CD4-positive, alpha-beta T cell treated with Interleukin-4 for 4 hours (primary cell): Measurements from ENCODE around the gene DLG2.

Experiments used
- DNase-seq: peaks from one replicate; pipeline ENCODE4 v3.0.0-alpha.2; 2020

The DLG2 gene

DNA sequence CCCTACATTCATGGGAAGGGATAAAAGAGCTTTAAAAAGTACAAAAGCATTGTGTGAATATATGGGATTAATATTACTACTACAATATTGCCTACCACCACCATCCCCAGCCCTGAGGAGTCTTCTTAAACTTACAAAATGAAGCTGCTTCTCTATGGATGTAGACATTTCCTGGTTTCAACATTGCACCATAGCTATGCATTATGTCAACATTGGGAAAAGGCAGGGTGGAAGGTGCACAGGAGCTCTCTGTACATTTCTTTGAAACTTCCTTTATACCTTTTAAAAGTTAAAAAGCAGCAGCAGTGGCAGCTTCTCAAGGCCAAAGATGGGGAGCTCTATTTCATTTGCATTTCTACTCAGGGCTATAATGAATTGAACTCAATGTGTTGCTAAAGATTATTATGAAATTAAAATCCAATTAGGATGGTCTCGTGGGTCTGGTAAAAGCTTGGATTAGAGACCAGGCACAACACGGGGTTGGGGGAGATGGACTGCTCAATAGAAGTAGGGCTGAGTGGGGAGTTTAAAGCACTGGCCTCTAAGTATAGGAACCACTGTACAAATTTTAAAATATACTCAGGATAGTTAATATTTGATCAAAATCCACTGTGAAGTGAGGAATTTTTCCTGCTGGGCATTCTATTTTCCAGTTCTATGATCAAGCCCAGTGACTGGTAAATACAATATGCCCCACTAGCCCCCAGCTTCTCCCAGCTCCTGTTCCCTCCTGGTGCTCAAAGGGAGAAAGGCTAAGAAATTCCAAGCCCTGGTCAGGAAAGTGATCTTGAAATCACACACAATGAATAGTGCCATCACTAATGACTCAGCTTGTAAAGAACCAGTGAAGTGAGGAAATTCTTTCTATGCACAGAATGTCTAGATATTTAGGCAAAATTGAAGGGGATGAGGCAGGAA, 1978.3 kb downstream of the DLG2 start:
- no peak for DNase-seq

DNA sequence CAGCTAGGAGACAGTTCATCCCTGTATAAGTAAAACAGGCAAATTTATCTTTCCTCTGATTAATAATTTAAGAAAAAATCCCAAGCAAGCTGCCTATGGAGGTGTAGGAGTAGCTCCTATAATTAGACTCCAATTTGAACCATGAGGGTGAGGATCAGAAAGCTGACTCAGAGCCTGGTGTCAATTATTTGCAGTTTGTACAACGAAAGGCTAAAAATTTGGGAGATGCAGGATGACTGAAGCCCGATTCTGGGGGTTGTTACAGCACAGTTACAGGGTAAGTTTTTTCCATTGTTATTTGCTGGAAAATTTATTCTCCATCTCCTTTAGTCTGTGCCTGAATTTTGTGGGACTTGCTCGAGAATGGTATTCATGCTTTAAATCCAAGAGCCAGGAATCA, 1981.6 kb downstream of the DLG2 start:
- DNase-seq: no peak

DNA sequence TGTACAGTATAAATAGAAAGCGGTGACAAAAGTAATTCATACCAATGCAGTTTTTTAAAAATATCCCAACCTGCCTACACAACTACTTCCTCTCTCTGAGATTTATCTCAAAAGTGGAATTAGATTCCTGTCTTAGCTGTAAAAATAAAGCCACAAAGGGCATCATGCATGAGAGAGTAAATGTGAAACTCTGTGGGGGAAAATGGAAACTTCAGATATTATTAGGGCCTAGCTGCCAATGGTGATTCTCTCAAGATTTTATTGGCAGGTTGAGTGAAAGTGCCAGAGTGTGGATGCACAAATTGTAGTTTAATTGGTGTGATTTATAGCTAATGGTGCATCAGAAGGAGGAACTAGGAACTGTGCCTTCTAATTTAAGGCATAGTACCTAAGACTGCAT, 1984.0 kb downstream of the DLG2 start:
- no peak for DNase-seq

DNA sequence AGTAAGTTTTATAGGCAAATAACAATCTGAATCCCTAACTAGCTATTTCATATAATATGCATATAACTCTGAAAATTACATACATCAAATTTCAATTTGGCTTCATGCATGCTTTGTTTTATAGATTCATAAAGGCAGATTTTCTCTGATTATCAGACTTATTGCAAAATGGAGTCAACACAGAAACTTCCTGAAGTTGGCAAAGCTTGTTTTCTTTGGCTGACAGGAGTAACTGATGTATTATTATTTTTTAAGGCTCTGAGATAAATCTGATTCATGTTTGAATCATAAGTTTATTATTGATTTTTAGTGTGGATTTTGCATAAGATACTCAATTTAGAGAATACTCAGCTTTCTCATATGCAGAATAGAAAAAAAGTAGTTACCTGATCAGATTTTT, 1984.6 kb downstream of the DLG2 start:
- DNase-seq: no peak

DNA sequence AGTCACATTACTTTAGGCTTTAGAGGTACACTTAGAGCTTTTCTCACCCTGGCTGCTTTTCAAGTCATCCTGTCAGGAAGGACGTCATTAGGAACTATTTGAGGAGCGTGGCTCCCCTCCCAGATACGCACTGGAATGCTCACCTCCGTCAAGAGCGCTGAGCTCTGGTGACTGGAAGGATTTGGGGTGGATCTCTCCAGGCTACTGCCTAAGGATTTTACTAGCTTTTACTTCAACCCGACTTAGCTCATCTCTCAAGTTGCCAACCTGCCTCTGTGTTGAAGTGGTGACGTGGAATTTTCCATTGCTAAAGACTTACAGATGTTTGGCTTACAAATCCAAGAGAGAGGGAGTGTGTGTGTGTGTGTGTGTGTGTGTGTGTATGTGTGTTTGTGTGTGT, 1985.6 kb downstream of the DLG2 start:
- DNase-seq: no peak

DNA sequence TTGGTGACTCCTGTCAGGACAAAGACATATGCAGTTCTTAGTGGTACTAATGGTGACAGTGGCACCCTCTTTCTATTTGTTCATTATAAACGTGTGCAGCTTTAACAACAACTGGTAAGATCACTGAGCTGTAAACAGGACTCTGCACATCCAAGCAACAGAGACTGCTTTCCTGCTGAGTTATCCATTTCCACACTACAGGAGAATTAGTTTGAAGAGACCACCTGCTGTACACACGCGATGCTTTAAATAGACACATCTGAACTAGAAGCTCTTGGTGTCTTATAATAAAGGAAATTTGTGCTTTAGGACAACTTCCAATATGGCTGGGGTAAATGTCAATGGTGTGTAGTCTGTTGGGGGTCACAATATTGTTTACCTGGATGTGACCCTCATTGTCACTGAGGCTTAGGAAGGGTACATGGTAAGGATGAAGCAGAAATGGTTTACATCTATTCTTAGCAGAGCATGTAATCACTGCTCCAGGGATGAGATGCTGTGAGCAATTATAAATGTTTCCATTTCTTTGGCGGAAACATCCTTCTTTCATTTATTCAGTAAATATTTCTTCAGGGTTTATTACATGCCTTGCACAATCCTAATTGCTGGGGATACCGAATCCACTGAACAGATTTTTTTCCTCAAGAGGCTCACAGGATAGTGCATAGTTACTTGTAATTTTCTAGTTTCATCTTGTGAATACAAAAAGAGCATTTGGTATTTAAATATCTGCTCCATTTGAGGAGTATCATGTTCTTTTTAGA, 1987.0 kb downstream of the DLG2 start:
- DNase-seq: no peak

DNA sequence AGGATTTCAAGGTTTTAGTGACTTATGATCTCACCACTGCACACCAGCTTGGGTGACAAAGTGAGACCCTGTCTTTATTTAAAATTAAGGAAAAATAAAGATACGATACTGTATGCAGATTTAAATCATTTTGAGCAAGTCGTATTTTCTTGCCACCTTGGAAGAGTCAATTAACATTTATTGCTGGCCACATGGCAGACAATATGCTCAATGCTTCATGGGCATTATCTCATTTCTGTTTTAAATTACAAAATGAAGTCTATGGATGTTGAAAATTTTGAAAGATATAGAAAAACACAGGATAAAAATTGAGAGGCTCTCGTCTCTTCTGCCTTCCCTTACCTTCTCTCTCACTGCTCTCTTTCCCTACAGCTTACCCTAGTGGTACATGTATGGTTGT, 1992.0 kb downstream of the DLG2 start:
- DNase-seq: no peak

DNA sequence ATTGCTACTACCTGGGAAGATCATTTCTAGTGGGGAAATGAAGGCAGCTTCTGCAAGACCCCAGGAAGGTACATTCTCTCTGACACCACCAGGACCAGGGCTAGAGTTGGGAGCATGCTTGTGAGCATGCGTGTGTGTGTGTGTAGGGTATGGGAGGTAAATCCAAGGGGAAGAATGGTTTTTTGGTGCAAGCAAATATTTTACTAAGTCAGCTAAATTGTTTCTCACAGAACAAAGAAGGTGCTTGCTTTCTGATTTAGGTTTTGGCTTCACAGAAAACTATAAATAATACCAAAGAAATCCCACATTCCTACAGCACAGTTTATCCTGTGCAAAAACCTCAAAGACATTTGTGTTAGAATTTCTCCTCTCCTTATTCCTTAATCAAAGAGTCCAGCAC, 1996.9 kb downstream of the DLG2 start:
- DNase-seq: no peak

DNA sequence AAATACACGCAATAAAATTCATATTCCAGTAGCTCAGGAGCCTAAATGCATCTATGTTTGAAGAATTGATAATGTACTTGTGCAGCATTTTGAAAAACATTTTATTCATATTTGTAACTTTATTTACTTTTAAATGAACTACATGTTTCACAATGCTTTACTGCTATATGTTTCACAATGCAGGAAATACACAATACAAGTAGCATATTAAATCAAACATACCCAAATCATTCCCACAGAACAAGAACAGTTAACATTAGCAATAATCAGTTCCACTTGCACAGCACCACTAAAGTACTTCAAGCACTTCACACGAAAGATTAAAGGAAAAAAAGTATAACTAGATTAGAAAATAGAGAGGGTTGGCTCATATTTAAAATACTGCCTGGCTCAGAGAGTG, 1997.4 kb downstream of the DLG2 start:
- DNase-seq: no peak

DNA sequence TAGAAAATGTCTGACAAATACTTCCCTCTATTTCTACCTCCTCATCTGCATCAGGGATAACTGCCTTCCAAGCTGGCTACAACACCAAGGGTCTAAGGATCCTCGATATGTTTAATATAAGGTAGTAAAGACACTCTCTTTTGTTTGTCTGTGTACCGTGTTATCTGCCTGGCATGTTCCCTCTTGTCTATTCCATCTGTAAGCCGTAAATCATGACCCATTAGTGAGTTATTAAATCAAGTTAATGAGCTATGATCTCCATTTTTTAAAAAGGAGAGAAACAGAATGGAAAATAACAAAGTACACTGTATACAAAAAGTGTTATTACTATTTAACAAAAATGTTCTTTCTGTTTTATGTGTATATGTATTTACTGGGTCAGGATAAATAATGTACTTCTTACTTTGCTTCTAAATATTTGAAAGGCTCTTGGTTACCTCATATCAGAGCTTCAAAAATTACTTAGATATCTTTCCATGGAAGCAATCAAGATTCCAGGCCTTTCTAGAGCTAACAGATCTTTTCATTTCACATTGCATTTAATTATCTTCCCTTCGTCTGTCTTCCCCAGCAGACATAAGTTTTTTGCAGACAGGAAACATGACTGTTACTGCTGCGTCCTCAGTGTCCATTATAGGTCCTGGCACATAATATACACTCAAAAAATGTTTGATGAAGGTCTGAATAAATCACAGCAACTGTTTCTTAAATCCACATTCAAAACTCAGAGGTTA, 1998.4 kb downstream of the DLG2 start:
- DNase-seq: no peak

DNA sequence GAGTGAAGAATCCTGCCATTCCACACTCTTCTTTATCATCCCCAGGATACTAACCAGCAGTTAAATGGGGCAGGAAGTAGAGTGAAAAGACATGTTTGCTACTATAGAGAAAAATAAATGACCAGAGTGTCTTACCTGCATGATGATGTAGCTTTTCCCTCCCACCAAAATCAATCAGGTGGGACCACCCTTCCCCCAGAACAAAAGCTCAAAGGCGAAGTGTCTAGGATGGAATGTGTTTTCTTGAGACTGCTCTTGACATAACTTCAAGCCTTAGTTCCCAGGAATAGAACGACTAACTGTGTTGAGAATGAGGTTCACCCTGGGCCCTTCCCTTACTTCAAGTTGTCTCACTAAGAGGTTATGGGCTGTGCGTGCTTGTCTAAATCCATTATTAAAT, 2001.8 kb downstream of the DLG2 start:
- DNase-seq: no peak

DNA sequence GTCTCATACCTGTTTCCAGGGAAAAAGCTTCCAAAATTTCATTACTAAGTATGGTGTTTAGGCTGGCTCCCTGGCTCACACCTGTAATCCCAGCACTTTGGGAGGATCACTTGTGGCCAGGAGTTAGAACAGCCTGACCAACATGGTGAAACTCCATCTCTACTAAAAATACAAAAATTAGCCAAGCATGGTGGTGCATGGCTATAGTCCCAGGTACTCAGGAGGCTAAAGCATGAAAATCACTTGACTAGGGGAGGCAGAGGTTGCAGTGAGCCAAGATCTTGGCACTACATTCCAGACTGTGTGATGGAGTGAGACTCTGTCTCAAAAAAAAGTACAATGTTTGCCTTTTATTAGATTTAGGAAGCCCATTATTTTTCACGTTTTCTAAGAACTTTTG, 2009.5 kb downstream of the DLG2 start:
- no peak for DNase-seq

DNA sequence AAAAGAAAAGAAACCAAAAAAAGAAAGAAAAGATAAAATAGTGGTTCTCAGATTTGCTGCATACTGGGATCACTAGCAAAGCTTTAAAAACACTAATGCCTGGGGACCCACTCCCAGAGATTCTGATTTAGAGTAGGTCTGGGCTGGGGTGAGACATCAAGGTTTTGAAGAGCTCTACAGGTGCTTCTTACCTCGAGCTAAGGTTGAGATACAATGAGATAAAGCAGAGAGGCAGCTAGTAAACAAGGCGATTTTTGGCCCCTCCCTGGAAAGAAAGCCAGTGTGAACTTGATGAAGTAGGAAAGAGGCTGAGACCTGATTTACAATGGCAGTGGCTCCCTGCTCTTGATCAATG, 2013.4 kb downstream of the DLG2 start:
- no peak for DNase-seq

DNA sequence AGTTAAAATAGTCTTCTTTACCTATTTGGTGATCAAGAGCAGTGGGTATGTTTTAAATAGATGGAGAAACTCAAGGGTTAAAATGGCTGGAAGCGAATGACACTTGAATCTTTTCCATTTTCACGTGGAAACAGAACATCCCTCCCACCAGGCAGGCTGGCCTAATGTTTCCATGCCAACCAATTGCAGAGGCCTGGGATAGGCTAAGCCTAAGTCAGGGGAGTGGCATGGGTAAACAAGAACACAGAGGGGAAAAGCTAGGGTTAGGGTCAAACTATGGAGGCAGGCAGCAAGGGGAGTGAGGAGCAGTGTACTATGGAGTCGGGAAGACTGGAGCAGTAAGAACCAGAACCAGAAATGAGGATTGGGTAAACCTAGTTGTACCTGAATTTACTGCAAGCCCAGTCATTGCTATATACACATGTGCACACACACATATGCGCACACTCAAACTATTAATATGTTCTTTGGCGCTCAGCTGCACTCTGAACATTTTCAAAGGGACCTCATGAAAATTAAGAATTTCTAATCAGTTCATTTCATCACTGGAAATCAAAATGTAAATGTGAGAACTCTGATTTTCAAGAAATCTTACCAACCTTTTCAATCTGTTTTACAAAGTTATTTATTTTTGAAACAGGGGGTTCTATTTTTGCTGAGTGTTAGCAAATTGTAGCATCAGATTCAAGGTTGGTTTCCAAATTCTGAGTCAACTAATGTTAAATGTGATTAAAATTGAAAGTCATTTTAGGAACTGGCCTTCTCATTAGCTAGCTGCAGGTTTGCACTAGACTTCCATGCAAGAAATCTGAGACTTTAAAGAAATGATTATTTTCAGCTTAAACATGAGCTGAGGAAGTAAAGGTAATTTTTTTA, 2014.0 kb downstream of the DLG2 start:
- no peak for DNase-seq

DNA sequence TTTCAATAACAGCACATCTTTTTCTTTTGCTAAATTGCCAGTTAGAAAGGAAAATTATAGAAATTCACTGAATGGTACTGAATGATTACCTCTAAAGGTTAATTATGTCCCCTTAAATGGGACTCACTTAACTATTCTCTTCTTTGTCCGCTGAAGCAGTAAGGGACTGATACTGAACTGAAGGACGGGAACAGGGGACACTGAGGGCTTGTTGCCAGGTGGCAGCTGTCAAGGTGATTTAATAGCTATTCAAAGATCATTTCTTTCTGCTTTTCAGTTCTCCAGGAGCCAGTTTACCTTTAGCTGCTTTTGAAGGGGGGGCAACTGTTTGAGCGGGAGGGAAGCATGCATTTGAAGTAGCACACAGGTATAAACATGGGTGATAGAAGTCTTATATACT, 2015.5 kb downstream of the DLG2 start:
- DNase-seq: no peak

DNA sequence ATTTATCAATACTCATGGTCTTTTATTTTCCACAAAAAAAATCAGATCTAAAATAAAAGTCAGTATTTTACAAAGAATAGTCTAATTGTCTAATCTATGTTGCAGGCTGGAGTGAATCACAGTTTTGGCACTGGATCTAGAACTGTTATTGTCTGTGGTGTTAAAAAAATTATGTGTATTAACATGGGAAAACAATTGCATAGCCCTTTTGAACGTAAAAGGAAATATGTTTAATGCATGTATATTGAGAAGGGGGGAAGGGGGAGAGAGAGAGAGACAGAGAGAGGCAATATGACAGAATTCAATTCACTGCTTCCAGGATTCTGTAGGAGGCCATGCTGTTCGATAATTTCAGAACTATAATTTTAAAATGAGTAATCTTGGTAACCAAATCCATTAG, 2016.1 kb downstream of the DLG2 start:
- DNase-seq: no peak

DNA sequence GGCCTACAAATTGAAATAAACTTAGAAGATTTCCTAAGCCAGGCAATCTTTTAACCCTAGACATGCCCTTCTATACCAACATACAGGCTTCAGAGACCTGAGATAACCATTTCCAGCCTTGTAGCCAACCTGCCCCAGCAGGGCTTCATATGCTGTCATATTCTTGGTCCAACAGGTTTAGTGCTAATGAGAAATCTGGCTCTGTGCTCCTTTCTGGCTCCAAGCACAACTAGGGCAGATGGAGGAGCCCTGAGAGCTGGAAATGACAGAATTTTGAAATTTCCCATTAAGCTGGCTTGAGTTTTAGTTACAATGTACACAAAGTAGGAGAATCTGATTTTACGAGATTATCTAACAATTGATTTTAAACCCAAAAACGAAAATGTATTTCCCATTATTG, 2018.0 kb downstream of the DLG2 start:
- DNase-seq: no peak

DNA sequence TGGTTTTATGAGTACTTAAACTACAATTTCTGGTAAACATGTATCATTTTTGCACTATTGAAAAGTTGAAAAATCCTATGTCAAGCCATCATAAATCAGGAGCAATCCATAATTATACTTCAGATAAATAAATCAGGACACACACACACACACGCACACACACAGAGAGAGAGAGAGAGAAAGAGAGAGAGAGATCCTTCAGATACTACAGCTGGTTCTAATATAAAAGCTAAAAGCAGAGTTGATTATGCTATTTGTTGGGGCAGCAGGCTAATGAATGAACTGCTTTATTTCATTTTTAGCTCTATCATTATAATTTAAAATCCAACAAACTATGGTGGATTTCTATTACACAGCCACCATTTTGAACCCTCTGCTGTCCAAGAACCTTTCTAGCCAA, 2018.6 kb downstream of the DLG2 start:
- DNase-seq: no peak

DNA sequence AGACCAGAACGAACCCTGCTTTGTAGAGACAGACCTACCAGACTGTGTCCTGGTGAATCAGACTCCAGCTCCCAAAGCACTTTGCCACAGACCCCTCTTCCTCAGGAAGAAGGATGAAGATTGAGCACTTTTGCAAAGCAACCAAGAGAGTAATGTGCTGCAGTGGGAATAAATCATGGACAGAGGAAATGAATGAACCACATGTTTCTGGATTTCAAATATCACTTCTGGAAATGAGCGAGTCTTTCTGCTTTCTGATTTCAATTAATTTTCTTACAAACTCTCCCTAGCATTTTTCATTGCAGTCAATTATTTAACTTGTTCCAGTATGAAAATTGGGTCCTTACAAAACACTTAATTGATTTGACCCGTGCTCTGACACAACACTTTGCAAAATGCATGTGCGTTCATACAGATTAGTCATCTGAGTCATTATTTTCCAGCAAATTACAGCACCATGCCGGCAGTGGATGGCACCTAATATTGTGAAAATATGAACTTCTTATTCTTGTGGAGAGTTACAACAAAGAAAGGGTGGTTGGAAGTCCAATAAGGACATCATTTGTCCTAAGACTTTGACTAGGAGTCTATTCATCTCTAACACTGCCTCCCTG, 2025.1 kb downstream of the DLG2 start:
- DNase-seq: no peak

DNA sequence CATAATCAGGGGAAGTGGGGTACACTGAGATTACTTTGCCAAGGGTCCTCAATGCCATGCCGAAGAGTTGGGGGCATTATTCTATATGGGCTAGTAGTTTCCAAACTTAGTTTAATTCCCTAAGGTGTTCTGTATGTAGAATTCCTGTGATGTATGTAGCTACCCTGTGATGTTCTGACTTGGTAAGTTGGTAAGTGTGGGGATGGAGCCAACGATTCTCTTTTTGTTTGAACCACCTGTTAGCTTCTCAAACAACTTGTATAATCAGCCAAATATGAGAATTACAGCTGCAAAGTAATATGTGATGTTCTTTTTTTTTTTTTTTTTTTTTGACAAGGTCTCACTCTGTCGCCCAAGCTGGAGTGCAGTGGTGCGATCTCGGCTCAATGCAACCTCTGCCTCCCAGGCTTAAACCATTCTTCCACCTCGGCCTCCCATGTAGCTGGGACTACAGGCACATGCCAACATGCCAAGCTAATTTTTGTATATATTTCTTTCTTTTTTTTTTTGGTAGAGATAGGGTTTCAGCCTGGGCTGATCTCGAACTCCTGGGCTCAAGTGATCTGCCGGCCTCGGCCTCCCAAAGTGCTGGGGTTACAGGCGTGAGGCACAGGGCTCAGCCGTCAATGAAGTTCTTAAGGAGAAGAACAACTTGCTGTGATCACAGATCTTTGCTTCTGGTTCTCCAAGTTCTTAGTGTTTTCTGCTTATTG, 2025.8 kb downstream of the DLG2 start:
- DNase-seq: no peak

DNA sequence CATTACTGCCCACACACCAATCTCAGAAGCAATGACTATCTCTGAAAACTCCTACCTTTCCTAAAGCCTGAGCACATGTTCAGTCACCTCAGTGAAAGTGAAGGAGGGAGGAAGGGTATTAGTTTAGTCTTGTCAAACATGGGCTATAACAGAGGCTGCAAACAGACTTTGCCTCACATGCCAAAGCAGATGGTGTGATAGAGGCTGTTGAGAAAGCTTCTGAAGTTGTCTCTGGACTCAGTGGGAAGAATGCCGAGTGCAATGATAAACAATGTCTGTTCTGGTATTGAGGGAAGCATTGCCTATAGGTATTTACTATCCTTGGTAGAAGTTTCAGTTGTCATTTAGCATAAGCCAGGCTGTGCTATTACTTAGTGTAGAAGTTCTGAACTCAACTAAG, 2026.5 kb downstream of the DLG2 start:
- no peak for DNase-seq

DNA sequence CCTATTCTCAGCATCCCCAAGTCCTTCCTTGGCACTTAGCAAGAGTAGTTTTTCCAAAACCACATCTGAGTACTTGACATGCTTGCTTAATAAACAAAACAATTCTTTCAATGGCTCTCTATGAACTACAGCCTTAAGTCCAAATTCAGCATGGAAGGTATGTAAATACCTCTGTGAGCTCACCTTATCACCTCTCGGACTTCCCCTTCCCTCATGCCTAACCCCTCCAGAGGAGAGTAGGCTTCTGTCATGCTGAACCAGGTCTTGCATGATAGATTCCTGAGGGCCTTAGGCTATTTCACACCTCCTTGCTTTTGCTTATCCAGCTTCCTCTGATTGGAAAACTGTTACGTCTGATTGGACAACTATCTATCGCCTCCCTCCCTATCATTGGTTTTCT, 2028.1 kb downstream of the DLG2 start:
- DNase-seq: no peak
